Measurements from ENCODE around the gene SLC22A17.

DNA sequence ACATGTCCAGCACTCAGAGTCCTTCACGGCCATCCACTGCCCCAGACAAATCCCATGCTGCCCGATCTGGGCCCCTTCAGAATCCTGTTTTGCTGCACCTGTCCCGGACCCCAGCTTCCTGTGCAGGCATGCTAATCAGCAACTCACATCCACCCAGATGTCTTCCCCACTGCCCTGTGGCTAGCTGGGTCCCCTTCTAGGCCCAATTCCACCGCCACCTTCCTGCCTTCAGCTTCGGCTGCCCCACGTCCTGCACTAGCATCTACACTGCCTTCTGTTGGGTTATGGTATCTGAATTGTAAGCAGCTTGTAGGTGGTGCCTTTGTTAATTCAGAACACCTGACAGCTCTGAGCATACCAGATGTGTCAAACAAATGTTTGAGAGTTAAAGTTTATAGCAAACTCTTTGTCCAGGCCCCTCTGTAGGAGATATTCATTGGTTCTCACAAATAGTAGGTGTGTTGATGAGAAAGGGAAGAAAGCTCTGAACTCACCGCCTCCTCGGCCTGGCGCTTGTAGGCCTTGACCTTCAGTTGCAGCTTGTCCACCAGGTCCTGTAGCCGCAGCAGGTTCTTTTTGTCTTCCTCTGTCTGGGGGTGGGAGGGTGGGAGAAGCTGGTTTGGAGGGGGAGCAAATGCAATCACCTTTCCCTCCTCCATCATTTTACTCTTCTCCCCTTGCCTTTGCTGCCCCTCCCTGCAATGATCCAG, 30.2 kb upstream of the SLC22A17 start:
- no peak for TF ChIP-seq SUZ12 (IDR thresholded peaks at IDR 0.05; ENCODE audit: low read length)
- TF ChIP-seq PHF8 (conservative IDR thresholded peaks at IDR 0.05; ENCODE audit: low read depth, low read length), result no peak
- TF ChIP-seq, protein P1, sequence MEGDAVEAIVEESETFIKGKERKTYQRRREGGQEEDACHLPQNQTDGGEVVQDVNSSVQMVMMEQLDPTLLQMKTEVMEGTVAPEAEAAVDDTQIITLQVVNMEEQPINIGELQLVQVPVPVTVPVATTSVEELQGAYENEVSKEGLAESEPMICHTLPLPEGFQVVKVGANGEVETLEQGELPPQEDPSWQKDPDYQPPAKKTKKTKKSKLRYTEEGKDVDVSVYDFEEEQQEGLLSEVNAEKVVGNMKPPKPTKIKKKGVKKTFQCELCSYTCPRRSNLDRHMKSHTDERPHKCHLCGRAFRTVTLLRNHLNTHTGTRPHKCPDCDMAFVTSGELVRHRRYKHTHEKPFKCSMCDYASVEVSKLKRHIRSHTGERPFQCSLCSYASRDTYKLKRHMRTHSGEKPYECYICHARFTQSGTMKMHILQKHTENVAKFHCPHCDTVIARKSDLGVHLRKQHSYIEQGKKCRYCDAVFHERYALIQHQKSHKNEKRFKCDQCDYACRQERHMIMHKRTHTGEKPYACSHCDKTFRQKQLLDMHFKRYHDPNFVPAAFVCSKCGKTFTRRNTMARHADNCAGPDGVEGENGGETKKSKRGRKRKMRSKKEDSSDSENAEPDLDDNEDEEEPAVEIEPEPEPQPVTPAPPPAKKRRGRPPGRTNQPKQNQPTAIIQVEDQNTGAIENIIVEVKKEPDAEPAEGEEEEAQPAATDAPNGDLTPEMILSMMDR (IDR thresholded peaks at IDR 0.05; ENCODE audit: control extremely low read depth in 1 of 3, insufficient read depth in 1 of 3, low read depth in 1 of 3, low read length in 3 of 3), result no peak
- no peak for TF ChIP-seq POLR2AphosphoS5 (IDR thresholded peaks at IDR 0.05; ENCODE audit: low read depth, low read length)
- no peak for TF ChIP-seq EZH2 (IDR thresholded peaks at IDR 0.05; ENCODE audit: low read depth, low read length, severe bottlenecking)

Data from H1 (cell line).